HG02973 (cell line): ENCODE results near the gene TMOD3.
"Not testable (repeated sequence)": the region's sequence is repeated elsewhere in the genome, so short reads cannot be mapped to it uniquely, and the experiment has no call there.

Source experiments
- ATAC-seq: cut with Tn5 transposase; IDR thresholded peaks from one replicate; pipeline ENCODE4 v1.9.1; 2021; ENCODE audit warnings: moderate library complexity; ENCODE audit not compliant: unreplicated experiment

Gene TMOD3

GRCh38 chr15:51861557-51862359 lies 32.3 kb downstream of the TMOD3 start:
- no peak for ATAC-seq

DNA sequence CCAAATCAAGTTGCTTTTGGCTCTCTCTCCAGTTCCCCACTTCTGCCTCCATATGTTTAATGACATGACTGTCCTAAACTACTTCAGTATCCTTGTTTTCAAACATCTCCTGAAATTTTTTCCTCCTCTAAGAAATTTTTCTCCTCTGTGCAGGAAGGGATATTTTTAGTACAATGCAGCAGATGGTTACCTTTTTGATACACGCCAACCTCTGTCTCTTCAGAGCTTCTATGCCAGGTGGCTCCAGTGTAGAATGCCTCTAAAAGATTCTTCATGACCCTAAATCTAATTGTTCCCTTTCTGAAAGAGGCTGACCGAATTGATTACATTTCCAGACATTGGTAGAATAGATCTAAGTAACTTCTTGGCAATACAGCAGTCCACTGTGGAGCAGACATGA lies 33.7 kb downstream of the TMOD3 start:
- ATAC-seq = no peak

DNA sequence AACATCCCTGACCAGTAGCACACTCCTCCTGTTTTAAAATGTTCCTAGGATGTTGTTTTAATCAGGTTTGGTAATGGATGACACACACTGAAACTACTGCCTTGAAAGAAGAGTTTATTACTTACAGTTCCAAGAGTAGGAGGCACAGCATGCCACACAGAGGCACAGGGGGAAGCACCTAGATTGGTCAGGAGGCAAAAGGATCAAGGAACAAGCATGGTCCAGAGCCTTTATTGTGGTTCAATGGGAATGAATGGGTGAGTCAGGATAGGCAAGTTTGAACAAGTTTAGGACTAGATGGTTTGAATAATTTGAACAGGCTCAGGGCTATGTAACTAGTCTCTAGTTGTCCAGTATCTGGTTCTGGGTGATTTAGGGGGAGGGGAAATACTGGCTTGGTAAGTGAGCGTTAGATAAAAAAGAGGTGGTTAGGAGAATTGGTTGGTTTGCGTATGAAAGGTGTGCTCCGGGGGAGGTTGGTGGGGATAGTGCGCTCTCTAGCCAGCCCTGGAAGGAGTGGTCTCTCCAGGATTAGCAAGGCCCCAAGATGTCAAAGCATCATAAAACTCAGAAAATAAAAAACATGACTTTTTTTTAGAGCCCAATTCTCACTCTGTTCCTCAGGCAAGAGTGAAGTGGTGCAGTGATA lies 35.1 kb downstream of the TMOD3 start:
- no peak for ATAC-seq

DNA sequence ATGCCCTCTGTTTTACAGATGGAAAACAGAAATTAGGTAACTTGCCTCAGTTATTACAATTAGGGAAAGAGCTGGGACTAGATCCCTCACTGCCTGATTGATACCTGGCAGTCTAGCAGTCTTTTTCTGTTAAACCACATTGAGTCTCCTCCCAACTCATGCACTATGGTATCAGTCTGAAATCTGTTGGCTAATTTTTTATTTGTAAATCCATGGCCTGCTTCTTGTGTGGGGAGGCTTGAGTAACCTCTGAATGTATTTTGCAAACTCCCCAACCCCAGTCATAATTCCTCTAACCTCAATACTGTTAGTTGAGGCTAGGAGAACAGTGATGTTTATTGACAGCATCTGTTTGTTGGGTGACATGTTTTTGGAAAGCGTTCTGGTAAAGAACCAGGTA lies 35.9 kb downstream of the TMOD3 start:
- ATAC-seq = no peak

DNA sequence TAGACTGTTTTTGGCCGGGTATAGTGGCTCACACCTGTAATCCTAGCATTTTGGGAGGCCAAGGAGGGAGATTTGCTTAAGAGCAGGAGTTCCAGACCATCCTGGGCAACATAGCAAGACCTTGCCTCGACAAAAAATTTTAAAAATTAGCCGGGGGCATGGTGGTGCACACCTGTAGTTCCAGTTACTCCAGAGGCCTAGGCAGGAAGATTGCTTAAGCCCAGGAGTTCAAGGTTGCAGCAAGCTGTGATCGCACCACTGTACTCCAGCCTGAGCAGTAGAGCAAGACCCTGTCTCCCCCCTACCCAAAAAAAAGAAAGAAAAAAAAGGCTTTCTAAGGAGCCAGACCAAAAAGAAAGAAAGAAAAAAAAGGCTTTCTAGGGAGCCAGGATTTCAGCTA lies 36.7 kb downstream of the TMOD3 start:
- ATAC-seq = no peak

DNA sequence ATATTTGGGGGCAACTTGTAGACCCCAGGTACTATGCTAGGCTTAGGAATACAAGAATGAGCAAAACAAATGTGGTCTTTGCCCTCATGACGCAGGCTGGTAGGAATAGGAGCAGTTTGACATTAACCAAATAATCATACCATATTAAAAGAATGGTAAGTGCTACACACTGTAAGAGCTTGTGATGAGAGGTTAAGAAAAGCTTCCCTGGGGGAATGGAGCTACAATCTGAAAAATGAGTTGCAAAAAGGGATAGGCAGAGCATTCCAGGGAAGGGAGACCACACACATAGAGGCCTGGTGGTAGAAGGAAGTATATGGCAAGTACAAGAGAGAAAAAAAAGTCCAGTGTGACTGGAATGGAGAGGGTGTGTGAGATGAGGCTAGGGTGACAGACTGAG lies 37.3 kb downstream of the TMOD3 start:
- no peak for ATAC-seq

GRCh38 chr15:51869060-51869421 lies 39.6 kb downstream of the TMOD3 start:
- ATAC-seq = no peak

DNA sequence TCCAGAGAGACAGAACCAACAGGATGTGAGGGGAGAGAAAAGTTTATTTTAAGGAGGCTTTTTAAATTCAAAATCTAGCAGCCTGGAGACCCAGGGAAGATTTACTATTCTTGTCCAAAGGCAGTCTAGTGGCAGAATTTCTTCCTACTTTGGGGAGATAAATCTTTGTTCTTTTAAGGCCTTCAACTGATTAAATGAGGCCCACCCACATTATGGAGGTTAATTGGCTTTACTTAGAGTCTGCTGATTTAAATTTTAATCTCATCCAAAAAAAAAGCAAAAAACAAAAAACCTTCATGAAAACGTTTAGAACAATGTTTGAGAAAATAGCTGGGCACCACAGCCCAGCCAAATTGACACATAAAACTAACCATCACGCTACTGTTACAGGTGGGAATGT lies 41.3 kb downstream of the TMOD3 start:
- ATAC-seq = no peak

- ATAC-seq = no peak
Measured at GRCh38 chr15:51874751-51875644, 45.5 kb downstream of the TMOD3 start.

- no peak for ATAC-seq
Measured at GRCh38 chr15:51876169-51876568, 46.7 kb downstream of the TMOD3 start.

- no peak for ATAC-seq
Measured at GRCh38 chr15:51878446-51879386, 49.3 kb downstream of the TMOD3 start.

DNA sequence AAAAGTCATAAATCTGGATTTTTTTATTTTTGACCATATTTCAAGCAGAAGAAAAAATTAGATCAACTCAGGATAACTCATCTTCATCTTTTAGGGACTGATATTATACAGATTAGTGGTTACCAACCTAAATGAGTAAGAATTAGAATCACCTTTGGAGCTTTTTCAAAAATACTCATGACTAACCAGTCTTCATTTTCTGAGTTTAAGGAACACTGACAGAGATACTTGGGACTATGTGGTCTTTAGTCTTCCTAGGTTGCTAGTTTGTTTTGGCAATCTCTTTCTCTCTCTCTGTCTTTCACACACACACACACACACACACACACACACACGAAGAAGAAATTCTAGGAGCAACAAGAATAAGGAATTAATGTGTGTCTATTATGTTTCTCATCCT lies 50.1 kb downstream of the TMOD3 start:
- no peak for ATAC-seq

GRCh38 chr15:51883271-51883837 lies 53.9 kb downstream of the TMOD3 start:
- ATAC-seq = no peak

DNA sequence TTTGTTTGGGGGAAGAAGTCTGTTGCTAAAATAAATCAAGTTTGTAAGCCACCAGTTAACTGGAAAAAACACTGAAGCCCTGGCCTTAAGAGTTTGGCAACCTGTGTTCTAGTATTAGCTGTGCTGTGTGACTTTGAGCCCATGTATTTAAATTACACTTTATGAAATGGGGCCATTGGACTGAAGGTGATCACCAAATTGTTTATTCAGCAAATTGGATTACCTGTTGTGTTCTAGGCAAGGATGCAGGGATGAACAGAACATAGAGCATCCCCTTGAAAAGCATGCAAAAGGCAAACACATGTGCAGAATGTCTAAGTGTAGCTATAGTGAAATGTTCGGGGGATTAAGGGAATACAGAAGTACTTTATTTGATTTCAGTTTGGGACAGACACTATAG lies 54.6 kb downstream of the TMOD3 start:
- no peak for ATAC-seq

- no peak for ATAC-seq
Measured at GRCh38 chr15:51884517-51885236, 55.2 kb downstream of the TMOD3 start.

DNA sequence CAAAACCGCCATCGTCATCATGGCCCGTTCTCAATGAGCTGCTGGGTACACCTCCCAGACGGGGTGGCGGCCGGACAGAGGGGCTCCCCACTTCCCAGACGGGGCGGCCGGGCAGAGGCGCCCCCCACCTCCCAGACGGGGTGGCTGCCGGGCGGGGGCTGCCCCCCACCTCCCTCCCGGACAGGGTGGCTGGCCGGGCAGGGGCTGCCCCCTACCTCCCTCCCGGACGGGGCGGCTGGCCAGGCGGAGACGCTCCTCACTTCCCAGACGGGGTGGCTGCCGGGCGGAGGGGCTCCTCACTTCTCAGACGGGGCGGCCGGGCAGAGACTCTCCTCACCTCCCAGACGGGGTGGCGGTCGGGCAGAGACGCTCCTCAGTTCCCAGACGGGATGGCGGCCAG lies 56.3 kb downstream of the TMOD3 start:
- ATAC-seq = not testable (repeated sequence)

DNA sequence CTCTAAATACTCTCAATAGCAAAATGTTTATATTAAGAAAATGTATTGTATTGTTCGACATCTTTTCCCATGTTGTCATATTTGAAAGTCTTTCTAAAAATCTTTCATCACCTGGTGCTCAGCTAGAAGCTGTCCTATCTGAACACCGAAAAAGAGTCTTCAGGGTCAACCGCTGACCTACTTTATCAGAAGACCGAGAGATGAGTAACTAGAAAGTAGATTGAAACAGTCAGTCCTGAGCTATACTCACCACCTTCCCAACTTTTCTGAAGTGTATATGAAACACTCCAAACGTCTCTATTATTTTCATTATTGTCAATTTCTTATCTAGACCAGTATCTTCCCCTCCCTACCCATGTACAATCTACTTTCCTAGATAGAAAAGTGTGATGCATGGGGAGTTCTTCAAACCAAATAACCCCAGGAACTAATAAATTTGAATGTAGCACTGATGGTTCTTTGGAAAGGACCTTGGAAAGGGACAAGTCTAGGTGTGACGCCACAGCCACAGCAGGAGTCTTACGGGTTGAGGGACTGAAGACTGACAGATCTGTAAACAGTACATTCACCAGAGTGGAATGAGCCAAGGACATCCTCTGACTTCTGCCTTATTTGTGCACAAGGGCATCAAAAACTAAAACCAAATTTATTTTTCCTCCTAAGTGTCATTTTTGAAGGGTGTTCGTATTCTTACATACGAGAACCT lies 58.6 kb downstream of the TMOD3 start:
- no peak for ATAC-seq

- ATAC-seq = no peak
Measured at GRCh38 chr15:51888593-51889195, 59.2 kb downstream of the TMOD3 start.

GRCh38 chr15:51889486-51889885 lies 60.0 kb downstream of the TMOD3 start:
- ATAC-seq = no peak
